PFSK-1 (cell line): ENCODE data around the gene SMAD1.

ENCODE experiments used
- FOXP2 ChIP-seq: optimal IDR thresholded peaks from 2 replicates; pipeline ENCODE3; 2011; ENCODE audit warnings: borderline replicate concordance, control low read depth, inconsistent platforms; ENCODE audit not compliant: insufficient read depth; ENCODE audit errors: extremely low read length, extremely low read depth
- POLR2AphosphoS5 ChIP-seq: IDR thresholded peaks from 2 replicates; pipeline ENCODE4 v1.6.1; 2012; ENCODE audit warnings: low read depth, mild to moderate bottlenecking, control low read depth, low read length, moderate library complexity
- REST ChIP-seq, 2 experiments: IDR thresholded peaks; 2 replicates each; pipeline versions ENCODE4 v1.6.1 to v1.8.0; 2011 to 2012; ENCODE audit warnings: low read depth in 2 of 2, low read length in 2 of 2, control low read depth in 1 of 2, inconsistent platforms in 1 of 2, mild to moderate bottlenecking in 1 of 2, moderate library complexity in 1 of 2; ENCODE audit not compliant: insufficient read depth in 1 of 2
- SIN3A ChIP-seq: IDR thresholded peaks from 2 replicates; pipeline ENCODE4 v1.6.1; 2012; ENCODE audit warnings: mild to moderate bottlenecking, low read length, moderate library complexity, borderline replicate concordance; ENCODE audit not compliant: insufficient read depth
- TAF1 ChIP-seq: IDR thresholded peaks from 2 replicates; pipeline ENCODE4 v1.6.1; 2012; ENCODE audit warnings: low read length, control low read depth, borderline replicate concordance; ENCODE audit not compliant: insufficient read depth

- TF ChIP-seq TAF1 (no peak), REST (IDR thresholded peaks at IDR 0.05; ENCODE audit: insufficient read depth in 1 of 2, low read depth in 2 of 2, low read length in 2 of 2) (no peak), POLR2AphosphoS5 (no peak), SIN3A (no peak), FOXP2 (no peak)
Measured at GRCh38 chr4:145554691-145555090, 73.0 kb downstream of the SMAD1 start.
